ENCODE results near the gene WIZ. TPM values are rescaled to one million over a fixed set of nuclear protein-coding genes. Genes with fewer than 3 reads are reported as not detected.
A peak's percentile ranks its signal among the peaks of the same experiment; 100 is the strongest.

Gene WIZ
- total RNA-seq, 1 experiment from 2014 or later: 28.9 TPM

DNA sequence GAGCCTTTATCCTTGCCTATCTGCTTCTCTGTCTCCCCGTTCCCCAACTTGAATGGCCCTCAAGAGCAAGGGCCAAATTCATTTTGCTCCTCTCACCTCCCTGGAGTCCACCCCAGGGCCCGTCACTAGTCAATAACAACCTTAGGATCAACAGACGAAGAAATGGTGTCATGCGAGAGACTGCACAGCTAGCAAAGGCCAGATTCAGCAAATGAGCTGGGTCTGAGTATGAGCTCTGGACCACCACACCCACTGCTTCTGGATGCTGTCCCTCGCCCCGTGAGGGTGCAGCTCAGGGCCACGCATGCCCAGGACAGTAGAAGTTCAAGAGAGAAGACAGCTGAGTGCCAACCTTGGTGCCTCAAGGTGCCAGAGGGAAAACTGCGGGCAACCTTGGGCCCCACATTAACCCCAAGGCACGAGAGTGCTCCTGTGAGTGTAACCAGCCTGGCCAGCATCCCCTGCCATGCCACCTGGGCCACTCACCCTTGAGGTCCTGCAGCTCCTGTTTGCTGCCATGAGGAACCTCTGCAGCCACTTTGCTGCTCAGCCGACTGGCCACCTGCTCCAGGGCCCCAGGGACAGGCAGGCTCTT lies 19.1 kb downstream of the WIZ start:
- DNase-seq (ENCODE audit: low read depth): no peak

DNA sequence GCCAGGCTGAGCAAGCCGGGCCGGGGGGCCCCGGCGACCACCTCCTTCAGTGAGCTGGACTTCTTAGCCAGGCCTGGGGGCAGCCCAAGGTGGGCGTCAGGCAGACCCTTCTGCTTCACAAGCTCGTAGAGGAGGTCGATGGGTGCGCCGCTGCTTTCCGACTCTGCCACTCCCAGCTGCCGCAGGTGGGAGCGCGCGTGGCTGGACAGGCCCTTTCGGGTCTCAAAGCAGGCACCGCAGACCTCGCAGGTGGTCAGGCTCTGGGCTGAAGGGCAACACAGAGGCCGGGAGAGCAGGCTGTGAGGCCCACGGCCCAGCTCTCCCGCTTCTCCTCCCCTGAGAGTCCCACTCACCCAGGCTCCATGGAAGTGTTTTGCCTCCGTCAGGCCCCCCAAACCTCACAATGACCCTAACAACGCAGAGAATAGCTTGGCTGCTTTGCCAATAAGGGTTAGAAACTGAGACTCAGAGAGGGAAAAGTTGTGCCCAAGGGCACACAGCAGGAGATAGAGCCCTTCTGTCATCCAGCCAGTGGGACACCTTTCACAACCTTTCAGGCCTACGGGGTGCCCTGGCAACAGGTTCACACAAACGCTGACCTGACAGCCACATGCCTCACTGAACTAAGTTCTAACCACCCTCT lies 19.8 kb downstream of the WIZ start:
- no peak for DNase-seq (ENCODE audit: low read depth)

DNA sequence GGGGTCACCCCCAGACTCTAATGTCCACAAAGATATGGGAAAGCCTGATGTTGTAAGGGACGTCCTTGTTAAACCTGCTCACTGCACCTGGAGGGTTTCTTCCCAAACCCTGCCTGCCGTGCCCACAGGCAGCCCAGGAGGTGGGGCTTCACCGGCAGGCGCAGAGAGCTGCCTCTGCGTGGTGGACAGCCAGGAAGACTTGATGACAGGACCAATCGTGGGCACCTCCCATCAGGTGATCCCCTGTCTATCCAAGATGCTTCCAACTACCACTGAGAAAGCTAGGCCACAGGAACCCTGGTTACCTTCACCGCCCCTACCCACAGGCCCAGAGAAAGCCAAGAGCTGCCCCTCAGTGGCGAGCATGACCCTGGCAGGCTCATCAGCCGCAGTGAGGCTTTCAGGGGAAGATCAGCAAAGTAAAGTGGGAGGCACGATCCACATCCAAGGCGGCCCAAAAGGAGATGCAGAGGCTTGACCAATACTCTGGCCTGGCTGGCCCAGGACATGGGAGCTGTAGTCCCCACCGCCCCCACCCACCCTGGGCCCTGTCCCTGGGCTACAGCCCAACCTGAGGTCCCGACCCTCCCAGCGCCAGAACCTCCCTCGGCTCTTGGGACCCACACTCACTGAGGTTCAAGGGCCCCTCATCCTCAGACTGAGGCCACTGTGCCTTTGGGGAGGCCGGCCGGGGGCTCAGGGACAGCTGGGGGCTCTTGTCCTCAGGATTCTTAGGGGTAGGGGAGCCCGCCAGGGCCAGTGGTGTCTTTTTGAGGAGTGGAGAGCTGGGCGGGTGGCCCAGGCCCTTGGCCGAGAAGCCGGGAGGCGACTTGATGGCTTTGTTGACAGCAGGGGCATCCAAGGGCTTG lies 20.6 kb downstream of the WIZ start:
- DNase-seq (ENCODE audit: low read depth): no peak

DNA sequence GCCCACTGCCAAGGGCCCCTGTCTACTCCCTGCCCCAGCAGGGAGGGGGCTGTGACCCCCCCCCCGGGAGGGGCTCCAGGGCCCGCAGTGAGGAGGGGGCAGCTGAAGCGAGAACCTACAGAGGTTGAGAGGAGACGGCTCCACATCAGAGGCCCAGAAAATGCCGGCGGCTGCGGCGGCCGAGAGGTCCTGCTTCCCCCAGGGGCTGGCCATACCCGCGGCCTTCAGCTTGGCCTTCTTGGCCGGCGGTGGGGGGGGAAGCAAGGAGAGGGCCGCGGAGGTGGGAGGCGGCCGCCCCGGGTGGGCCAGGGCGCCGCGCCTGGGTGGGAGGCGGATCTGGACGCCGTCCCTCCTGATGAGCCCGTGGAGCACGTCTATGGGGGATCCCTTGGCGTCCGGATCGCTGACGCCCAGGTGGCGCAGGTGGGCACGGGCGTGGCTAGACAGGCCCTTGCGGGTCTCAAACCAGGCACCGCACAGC lies 21.7 kb downstream of the WIZ start:
- no peak for DNase-seq (ENCODE audit: low read depth)

DNA sequence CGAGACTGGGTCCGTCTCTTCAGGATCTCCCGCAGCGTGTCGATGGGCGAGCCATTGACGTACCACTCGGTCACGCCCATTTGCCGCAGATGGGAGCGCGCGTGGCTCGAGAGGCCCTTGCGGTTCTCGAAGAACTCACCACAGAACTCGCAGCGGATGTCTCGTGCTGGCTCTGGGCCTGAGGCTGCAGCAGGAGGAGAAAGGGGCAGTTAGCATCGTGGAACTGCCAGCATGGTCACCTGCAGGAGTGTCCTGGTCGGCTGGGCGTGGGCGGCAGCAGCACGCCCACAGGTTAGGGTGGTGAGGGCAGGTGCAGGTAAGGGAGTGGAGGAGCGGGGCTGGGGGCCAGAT lies 22.4 kb downstream of the WIZ start:
- DNase-seq (ENCODE audit: low read depth): no peak

DNA sequence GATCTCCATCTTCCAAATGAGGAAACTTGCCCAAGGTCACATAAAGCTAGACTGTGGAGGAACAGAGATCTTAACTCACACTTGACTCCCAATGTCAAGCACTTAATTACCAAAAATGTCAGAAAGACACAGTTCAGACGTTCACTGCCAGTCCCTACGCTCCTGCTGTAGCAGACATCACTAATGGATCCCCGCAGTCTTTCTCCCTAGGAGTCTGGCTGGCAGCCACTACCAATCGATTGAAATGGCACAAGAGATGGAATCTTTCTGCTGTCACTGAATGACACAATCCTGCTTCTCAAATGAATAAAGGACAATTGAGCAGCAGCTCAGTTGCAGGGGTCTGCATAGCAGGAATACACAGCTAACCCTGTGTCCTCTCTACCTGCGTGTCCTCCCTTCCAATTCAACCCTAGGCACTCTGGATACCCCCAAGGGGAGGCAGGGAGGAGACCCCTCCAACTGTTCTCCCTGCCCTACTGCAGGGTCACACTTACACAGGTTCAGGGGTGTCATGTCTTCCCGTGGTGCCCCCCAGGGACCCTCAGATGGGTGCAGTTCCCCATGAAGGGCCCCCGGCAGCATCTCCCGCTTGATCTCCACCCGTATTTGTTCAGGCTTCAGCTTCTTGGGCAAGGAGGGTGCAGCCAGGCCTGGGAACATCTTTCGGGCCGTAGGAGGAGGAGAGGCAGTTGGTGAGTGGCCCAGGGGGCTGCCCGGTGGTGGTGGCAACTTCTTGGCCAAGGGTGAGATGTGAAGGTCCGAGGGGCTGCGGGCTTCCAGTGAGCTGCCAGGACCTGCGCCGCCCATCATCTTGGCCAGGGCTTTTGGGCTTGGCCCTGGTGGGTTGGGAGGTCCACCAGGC lies 23.0 kb downstream of the WIZ start:
- DNase-seq (ENCODE audit: low read depth): no peak

DNA sequence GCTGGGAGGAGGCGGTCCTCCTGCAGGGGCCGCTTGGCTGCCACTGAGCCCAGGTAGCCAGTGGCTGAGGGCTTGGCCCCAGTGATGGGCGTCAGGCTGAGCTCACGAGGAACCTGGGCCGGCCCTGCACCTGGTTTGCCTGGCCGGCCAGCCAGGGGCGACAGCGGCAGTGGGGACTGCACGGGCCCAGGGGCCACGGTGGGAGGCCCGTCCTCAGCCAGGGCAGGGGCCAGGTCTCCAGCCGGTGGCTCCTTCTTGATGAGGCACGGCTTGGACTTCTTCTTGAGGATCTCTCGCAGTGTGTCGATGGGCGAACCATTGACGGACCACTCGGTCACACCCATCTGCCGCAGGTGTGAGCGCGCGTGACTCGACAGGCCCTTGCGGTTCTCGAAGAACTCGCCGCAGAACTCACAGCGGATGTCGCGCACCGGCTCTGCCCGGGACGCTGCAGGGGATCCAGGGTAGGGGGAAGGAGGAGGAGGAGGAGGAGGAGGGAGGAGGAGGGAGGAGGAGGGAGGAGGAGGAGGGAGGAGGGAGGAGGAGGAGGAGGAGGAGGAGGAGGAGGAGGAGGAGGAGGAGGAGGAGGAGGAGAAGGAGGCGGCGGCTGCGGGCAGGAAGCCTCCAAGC lies 24.3 kb downstream of the WIZ start:
- DNase-seq (ENCODE audit: low read depth): no peak

DNA sequence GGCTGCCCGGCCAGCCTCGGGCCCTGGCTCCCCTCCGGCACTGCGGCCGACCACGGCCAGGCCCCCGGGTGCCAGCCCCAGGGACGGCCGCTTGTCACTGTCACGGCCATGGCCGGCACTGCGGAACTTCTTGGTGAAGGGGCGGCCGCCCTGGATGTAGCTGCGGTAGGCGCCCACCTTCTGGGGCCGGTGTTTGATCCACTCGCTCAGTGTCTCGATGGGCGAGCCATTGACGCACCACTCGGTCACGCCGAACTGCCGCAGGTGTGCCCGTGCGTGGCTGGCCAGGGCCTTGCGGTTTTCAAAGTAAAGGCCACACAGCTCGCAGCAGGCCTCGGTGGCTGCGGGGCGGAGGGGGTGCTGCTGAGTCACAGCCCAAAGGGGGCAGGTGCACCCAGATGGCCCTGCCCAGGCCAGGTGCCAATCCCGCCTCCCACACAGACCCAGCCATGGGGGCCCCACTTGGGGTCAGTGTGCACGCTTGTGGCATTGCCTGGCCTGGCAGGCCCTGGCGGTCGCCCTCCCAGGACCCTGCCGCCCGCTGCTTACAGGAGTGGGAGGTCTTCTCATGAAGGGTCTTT lies 25.0 kb downstream of the WIZ start:
- DNase-seq (ENCODE audit: low read depth): no peak

DNA sequence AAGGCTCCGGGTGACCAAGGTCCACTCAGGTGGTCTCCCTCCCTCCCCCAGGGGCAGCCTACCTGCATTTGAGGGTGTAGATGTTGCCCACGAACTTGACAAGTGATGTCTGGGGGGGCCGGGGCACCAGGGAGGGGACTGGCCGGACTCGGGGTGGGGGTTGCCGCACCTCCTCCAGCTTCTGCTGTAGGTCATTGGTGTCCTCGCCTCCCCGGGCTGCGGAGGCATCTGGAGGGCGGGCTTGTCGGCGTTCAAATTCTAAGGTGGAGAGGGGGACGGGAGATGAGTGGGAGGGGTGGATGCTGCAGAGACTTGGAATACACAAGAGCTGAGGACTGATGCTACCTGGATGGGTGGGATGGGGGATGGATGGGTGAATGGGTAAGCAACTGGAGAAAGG lies 25.6 kb downstream of the WIZ start:
- DNase-seq (ENCODE audit: low read depth): no peak

DNA sequence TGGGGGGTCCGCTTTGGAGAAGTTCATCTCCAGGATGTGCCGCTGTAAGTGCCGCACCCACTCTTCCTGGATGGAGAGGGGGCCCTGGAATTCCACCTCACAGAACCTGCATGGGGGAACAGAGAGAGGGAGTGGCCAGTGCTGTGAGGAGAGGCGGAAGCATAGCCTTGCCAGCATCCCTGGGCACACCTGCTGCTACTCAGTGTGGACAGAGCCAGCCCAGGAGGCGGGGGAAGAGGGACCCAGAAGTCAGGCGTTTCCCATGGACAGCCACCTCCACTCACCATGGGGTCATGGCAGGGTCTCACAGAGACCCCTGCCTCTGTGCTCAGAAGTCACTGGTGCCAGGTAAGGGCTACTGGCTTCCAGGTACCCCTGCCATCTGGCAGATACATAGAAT lies 26.6 kb downstream of the WIZ start:
- no peak for DNase-seq (ENCODE audit: low read depth)

DNA sequence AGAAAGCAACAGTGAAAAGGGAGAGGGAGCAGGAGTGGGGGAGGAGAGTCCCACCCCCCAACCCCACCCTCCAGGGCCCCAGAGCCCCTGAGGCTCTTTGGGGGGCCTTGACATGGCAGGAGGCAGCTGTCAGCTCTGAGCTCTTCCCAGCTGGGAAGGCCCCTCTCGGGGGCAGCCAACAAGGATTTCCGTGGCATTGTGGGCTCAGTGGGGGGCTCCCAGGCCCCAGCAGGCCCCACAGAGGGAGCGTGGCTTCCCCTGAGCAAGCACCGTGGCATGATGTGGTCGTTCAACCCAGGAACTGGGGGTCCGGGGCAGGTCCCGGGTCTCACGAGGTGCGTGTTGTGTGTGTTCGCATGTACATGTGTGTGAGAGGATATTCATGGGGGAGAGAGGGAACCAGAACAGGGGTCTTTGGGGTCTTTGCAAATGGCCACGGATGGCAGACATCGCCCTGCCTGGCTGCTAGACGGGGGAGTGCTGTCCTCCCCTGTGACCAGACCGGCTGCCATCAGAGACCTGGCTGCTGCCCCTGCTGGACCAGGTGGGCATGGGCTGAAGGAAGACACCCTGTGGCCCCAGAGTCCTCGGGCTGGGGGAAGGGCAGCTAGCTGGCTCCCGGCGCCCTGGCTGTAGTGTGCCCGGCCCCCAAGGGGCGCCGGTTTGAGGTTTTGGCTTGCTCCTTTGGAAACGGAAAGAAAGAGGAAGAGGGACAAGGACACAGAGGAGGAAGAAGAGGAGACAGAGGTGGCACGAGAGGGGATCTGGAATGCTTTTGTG lies 27.3 kb downstream of the WIZ start:
- no peak for DNase-seq (ENCODE audit: low read depth)

DNA sequence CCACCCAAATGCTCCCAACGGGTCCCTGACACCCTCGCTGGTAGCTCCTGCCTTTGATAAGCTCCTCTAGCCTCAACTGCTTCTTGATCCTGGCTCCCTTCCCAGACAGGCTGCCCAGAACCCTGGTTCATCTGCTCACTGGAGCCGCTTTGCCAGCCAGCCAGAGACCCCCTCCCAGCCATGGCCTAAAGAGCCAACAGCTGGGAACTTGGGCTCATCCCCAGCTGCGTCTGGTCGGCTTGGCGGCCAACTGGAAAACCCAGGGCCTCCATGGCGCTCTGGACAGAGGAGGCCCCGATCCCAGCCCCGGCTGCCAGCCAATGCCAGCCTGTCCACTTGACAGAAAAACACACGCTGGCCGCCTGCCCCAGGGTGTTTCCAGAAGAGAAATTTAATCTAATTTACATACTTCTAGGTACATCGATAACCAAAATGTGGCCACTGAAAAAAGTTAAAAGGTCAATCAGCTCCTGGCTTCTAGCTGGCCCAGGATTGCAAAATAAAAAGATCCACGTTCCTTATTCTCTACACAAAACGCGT lies 28.0 kb downstream of the WIZ start:
- DNase-seq (ENCODE audit: low read depth): no peak

DNA sequence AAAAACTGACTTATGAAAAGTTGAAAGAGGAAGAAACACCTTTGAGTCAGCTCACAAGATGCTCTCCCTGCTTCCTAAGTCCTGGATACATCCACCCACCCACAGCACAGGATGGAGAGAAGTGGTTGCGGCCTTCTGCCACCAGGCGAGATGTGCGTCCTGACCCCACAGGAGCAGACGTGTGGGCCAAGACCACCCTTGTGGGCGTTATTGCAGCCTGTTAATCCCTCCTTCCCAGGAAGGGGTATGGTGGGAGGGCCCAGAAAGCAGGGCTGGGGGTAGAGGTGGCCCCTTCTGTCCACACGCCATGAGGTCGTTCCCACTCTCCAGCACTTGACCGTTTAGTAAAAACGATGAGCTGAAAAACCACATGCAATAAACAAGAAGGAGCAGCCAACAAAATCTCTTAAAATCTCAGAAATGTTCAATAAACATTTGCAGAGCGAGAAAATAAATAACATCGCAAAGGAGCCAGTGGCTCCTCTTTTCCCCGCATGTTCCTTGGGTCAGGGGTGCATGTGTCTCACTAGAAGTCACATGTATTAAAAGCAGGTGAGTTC lies 28.5 kb downstream of the WIZ start:
- DNase-seq (ENCODE audit: low read depth): no peak

DNA sequence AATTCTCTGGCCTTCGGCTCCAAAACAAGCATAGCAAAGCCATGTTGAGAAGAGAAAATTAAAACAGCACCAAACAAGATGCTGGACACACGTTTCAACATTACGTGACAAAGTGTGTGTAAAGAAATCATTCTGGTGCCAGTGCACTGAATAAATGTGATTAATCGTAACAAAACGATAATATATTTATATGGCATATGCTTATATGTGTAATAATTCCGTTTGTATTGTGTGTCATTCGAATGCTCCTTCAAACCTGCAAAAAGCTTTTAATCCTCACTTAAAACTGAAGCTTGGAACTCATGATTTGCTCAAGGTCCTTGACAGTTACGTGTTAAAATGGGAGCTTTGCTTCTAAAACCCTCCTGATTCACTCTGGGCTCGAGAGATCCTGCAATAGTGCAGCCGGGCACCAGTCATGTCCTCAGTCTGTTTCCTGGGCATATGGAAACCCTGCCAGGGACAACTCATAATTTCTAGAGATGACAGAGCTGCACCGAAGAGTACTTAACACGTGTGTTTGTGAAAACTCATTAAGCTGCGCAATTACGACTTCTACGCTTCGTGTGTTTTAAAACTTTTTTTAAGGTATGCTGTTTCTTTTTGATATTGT lies 30.2 kb downstream of the WIZ start:
- DNase-seq (ENCODE audit: low read depth): no peak

DNA sequence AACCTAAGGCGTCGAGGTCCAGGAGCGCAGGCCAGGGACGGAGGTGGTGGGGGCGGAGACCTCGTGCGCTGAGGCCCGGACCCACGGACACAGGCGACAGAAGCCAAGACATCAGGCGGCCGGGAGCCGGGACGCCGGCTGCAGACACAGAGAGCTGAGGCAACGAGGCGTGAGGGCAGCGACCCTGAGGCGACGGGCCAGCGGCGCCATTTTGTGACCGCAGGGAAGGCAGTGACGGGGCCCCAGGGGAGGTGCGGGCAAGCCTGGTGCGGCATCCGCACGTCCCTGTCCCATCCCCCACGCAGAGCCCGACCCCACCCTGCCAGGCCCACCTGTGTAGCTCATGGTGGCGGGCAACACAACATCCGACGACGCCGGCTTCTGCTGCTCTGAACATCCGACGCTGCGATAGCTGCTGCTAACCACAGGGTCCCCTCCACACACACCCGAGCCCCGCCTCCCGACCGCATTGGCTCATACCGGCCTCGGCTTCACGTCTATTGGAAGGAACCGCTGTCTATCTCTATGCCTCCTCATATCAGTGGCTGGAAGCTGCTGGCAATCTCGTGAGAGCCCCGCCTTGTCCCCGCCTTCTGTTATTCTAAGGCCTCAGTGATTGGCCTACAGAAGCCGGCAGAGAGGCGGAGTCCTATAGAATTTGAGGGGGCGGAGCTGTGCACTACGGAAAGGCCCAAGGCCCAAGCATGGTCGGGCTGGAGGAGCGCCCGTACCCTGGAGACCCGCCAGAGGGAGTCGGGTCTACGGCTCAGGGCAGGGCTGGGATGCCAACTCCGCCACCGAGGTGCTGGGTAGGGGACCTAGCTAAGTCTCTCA lies 31.0 kb downstream of the WIZ start, which contains the start of gene AKAP8L:
Gene AKAP8L (minus strand): TSS at position 410 of the 834 bp plus-strand sequence. CDS start 65 bp downstream, at position 345.
- DNase-seq (ENCODE audit: low read depth): peak; percentile 100

DNA sequence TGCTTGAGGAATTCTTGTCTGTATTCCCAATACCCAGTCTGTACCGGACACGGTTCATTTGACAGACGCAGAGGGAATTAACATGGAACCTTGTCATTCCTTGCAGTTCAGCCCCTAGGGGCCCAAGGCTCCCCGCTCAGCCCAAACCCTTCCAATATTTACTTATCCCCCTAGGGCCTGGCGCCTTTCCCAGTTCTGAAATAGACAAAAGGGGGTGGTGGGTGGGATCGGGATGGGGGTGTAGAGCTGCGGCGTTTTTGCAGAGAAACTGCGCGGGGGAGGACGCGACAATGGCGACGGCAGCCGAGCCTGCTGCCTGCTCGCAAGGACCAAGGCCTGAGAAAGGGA lies 31.6 kb downstream of the WIZ start:
- DNase-seq (ENCODE audit: low read depth): no peak

DNA sequence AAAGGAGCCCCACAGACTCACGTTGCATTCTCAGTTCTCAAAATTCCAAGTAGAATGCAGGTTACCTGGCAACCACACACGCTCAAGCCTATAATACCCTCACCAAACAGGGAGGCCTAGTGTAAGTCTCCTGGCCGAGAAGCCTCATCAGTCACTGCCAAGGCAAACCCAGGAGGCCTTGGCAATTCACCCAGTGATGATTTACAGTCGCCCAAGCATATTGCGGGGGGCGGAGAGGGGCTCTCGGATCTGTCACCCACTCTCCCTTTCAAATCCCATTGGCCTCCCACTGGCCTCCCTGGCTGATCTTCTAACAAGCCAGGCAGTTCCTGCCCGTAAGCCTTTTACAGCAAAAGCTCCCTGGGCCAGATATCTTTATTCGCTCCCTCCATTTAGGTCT lies 32.1 kb downstream of the WIZ start:
- no peak for DNase-seq (ENCODE audit: low read depth)

DNA sequence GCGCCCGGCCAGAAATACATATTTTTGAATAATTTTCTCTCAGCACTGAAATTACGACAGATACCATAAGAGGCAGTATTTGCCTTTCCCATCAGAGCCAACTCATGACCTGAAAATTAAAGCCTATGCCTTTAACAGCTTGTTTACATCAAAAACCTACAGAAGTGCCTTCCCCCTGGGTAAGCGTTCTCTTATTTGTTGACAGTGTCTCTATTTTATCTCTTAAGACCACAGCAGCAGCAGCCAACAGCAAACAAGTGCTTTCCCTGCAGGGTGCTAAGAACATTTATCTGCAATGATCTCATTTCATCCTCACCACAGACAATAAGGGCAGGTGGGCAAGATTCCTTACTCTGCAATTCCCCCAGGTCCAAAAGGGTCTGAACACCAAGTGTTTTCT lies 36.9 kb downstream of the WIZ start:
- no peak for DNase-seq (ENCODE audit: low read depth)

Data from HT1080 (cell line).